HG02938 (cell line): Measurements from ENCODE around the gene CRYAB.
"Not testable (repeated sequence)": the region's sequence is repeated elsewhere in the genome, so short reads cannot be mapped to it uniquely, and the experiment has no call there.

Experiments
- ATAC-seq: cut with Tn5 transposase; IDR thresholded peaks from one replicate; pipeline ENCODE4 v1.9.1; 2021; ENCODE audit warnings: mild to moderate bottlenecking, moderate library complexity; ENCODE audit not compliant: unreplicated experiment

Gene CRYAB

GRCh38 chr11:111910676-111911562 is 651 bp downstream of the CRYAB start:
- ATAC-seq, result no peak

GRCh38 chr11:111909378-111909777 is 2.2 kb downstream of the CRYAB start:
- no peak for ATAC-seq

GRCh38 chr11:111908639-111909305 is 2.8 kb downstream of the CRYAB start:
- no peak for ATAC-seq

GRCh38 chr11:111906680-111907079 is 4.9 kb downstream of the CRYAB start:
- no peak for ATAC-seq

- ATAC-seq, result no peak
These were observed 6.2 kb downstream of the CRYAB start for GRCh38 chr11:111905411-111905810.

- no peak for ATAC-seq
These were observed 24.7 kb downstream of the CRYAB start for GRCh38 chr11:111886844-111887243.

- ATAC-seq, result no peak
These were observed 25.5 kb downstream of the CRYAB start for GRCh38 chr11:111886032-111886431.

- ATAC-seq, result not testable (repeated sequence)
These were observed 26.5 kb downstream of the CRYAB start for GRCh38 chr11:111885053-111885452.

- no peak for ATAC-seq
These were observed 29.4 kb downstream of the CRYAB start for GRCh38 chr11:111882202-111882601.

GRCh38 chr11:111879637-111879960 is 32.0 kb downstream of the CRYAB start:
- ATAC-seq, result peak; percentile 4

GRCh38 chr11:111878849-111879636 is 32.5 kb downstream of the CRYAB start, which contains the start of the genes CFAP68 and FDXACB1:
TSS of gene CFAP68 (plus strand) at chr11:111879541. CDS start at chr11:111879561, 20 bp downstream.
TSS of gene FDXACB1 (minus strand) at chr11:111879165. CDS start at chr11:111879132, 33 bp downstream.
- peak; percentile 90 for ATAC-seq

GRCh38 chr11:111878385-111878848 is 33.2 kb downstream of the CRYAB start:
- peak; percentile 3 for ATAC-seq

GRCh38 chr11:111871693-111872161 is 39.8 kb downstream of the CRYAB start:
- ATAC-seq, result no peak

- ATAC-seq, result peak; percentile 78
These were observed 40.5 kb downstream of the CRYAB start, which contains the start of gene ALG9 for GRCh38 chr11:111870886-111871692. TSS of gene ALG9 (minus strand) at chr11:111871581. CDS start at chr11:111871482, 99 bp downstream.

GRCh38 chr11:111870522-111870885 is 41.1 kb downstream of the CRYAB start:
- no peak for ATAC-seq

GRCh38 chr11:111870113-111870512 is 41.5 kb downstream of the CRYAB start:
- ATAC-seq, result no peak

GRCh38 chr11:111860257-111860656 is 51.3 kb downstream of the CRYAB start:
- ATAC-seq, result no peak
